ENCODE data around the gene MTA3. TPM values are rescaled to one million over a fixed set of nuclear protein-coding genes. Genes with fewer than 3 reads are reported as not detected.

Gene MTA3
- total RNA-seq, 2 experiments from 2014 or later = 27.0 to 30.9 TPM

DNA sequence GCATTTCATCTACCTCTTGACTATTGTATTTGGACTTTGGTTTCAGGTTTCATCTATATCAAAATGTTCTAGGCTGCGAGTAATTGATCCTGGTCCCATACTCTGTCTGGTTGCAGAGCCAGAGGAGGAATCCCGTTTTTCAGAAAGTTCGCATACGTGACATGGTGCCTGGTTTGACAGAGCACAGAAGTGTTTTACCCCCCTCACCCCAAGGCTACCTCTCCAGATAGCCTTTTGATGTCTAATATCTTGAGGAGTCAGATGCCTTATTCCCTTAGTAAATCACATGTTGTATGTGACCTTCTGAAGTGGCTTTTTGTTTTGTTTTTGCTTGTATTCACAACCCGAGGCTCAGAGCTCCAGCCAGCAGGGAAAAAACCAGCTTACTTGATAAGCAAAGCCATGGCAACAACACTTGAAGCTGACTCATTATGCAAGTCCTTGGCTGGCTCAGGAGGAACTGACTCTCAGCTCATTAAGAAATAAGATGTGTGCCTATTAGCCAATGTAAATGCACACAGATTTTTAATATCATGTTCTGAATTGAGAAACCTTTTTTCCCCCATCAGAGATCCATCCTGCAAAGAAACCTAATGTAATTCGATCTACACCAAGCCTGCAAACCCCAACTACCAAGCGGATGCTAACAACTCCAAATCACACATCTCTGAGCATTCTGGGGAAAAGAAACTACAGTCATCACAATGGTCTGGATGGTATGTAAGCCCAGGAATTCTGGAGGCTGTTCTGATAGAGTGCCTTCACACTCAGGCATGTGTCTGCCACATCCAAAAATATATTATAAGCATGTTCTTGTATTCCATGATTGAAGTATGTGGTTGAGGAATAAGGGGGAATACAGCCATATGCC, 154.1 kb downstream of the MTA3 start:
- no peaks in the 10 kb centered on the region for H3K9me3 Mint-ChIP-seq
- ChIA-PET CTCF (no interaction called here), POLR2A (no interaction called here)
- no peaks in the 10 kb centered on the region for H3K4me1 Mint-ChIP-seq (ENCODE audit: low read depth)
- TF ChIP-seq, protein P1, sequence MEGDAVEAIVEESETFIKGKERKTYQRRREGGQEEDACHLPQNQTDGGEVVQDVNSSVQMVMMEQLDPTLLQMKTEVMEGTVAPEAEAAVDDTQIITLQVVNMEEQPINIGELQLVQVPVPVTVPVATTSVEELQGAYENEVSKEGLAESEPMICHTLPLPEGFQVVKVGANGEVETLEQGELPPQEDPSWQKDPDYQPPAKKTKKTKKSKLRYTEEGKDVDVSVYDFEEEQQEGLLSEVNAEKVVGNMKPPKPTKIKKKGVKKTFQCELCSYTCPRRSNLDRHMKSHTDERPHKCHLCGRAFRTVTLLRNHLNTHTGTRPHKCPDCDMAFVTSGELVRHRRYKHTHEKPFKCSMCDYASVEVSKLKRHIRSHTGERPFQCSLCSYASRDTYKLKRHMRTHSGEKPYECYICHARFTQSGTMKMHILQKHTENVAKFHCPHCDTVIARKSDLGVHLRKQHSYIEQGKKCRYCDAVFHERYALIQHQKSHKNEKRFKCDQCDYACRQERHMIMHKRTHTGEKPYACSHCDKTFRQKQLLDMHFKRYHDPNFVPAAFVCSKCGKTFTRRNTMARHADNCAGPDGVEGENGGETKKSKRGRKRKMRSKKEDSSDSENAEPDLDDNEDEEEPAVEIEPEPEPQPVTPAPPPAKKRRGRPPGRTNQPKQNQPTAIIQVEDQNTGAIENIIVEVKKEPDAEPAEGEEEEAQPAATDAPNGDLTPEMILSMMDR (IDR thresholded peaks at IDR 0.05) = no peak
- intact Hi-C loops (cut with DNase I, micrococcal nuclease) = no loop called here
- no peaks in the 10 kb centered on the region for H3K9me3 ChIP-seq (ENCODE audit: control insufficient read depth in 1 of 2, insufficient read depth in 1 of 2, low read length in 2 of 2)
- no peaks in the 10 kb centered on the region for H3K27me3 Mint-ChIP-seq
- DNase-seq = peak in 3 of 14 experiments; percentile 42 to 60 (median 58)
- H3K4me1 ChIP-seq (ENCODE audit: insufficient read depth, low read length) = no peaks in the 10 kb centered on the region
- H3K4me3 ChIP-seq (ENCODE audit: low read length) = no peak overlapping the region
- no peaks in the 10 kb centered on the region for H3K27me3 ChIP-seq (ENCODE audit: control insufficient read depth in 1 of 2, insufficient read depth in 2 of 2, low read length in 2 of 2)
- H3K36me3 Mint-ChIP-seq (ENCODE audit: low read depth) = peaks cover 50% of the 10 kb centered on the region
- H3K36me3 ChIP-seq (ENCODE audit: insufficient read depth, low read length) = peaks cover 4% of the 10 kb centered on the region
- ATAC-seq (ENCODE audit: poor library complexity) = no peak
- no peak overlapping the region for H3K27ac ChIP-seq (ENCODE audit: low read depth in 1 of 2, low read length in 2 of 2)
- no peak overlapping the region for H3K27ac Mint-ChIP-seq
- no peak overlapping the region for H3K4me3 Mint-ChIP-seq

DNA sequence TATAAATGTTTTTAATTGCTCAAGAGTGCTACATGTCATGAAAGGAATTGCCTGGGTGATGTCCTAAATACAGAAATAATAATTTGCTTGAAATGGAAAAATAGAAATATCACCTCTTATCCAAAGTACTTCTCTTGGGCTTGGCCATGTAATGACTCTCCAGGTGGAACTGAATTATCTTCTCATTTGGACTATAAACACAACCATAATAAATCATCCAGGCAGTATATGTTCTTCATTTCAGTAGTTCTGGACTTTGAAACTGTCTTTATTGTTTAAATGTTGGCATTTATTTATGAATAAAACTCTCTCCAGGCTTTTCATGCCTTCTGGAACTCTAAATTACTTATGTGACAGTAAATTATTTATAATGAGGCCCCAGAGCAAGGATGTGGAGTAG, 155.0 kb downstream of the MTA3 start:
- DNase-seq = no peak
- TF ChIP-seq, protein P1 (IDR thresholded peaks at IDR 0.05) = no peak
- peaks cover 59% of the 10 kb centered on the region for H3K36me3 Mint-ChIP-seq (ENCODE audit: low read depth)
- ATAC-seq (ENCODE audit: poor library complexity) = no peak
- H3K4me3 Mint-ChIP-seq = no peak overlapping the region
- Histone ChIP-seq H3K36me3 (ENCODE audit: insufficient read depth, low read length) (peaks cover 4% of the 10 kb centered on the region), H3K4me1 (ENCODE audit: insufficient read depth, low read length) (no peaks in the 10 kb centered on the region), H3K4me3 (ENCODE audit: low read length) (no peak overlapping the region), H3K9me3 (ENCODE audit: control insufficient read depth in 1 of 2, insufficient read depth in 1 of 2, low read length in 2 of 2) (no peaks in the 10 kb centered on the region), H3K27ac (ENCODE audit: low read depth in 1 of 2, low read length in 2 of 2) (no peak overlapping the region), H3K27me3 (ENCODE audit: control insufficient read depth in 1 of 2, insufficient read depth in 2 of 2, low read length in 2 of 2) (no peaks in the 10 kb centered on the region)
- ChIA-PET CTCF (no interaction called here), POLR2A (no interaction called here)
- no peak overlapping the region for H3K27ac Mint-ChIP-seq
- intact Hi-C loops (cut with DNase I, micrococcal nuclease) = no loop called here
- H3K27me3 Mint-ChIP-seq = no peaks in the 10 kb centered on the region
- H3K4me1 Mint-ChIP-seq (ENCODE audit: low read depth) = no peaks in the 10 kb centered on the region
- H3K9me3 Mint-ChIP-seq = no peaks in the 10 kb centered on the region

DNA sequence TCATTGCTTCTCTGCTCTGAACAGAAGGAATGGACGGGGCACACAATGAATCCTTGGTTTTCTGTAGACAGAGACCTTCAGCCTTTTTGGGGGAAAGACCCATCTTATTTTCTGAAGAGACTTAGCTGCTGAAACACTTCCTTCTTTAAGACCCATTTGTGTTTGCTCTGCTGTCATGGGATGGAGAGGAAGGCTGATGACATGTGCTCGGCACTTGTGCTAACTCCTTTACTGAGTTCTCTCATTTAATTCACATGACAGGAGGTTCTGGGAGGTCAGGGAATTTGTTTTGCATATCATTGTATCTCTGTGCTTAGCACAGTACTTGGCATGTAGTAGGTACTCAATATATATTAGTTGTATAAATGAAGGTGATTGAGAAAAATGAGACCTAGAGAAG, 156.5 kb downstream of the MTA3 start:
- ChIA-PET CTCF (interaction anchor here (1.4 kb wide), 1 partner anchor 22 kb away, joined by 3 read pairs; no protein-coding TSS in a partner anchor), POLR2A (no interaction called here)
- DNase-seq (no peak), ATAC-seq (ENCODE audit: poor library complexity) (no peak)
- H3K9me3 ChIP-seq (ENCODE audit: control insufficient read depth in 1 of 2, insufficient read depth in 1 of 2, low read length in 2 of 2) = no peaks in the 10 kb centered on the region
- no peak overlapping the region for H3K4me3 Mint-ChIP-seq
- no peak overlapping the region for H3K27ac ChIP-seq (ENCODE audit: low read depth in 1 of 2, low read length in 2 of 2)
- no peaks in the 10 kb centered on the region for H3K27me3 Mint-ChIP-seq
- peaks cover 5% of the 10 kb centered on the region for H3K9me3 Mint-ChIP-seq
- TF ChIP-seq, protein P1 (IDR thresholded peaks at IDR 0.05) = no peak
- H3K4me1 Mint-ChIP-seq (ENCODE audit: low read depth) = no peaks in the 10 kb centered on the region
- intact Hi-C loops (cut with DNase I, micrococcal nuclease) = no loop called here
- peaks cover 69% of the 10 kb centered on the region for H3K36me3 Mint-ChIP-seq (ENCODE audit: low read depth)
- H3K36me3 ChIP-seq (ENCODE audit: insufficient read depth, low read length) = peaks cover 9% of the 10 kb centered on the region
- H3K4me1 ChIP-seq (ENCODE audit: insufficient read depth, low read length) = no peaks in the 10 kb centered on the region
- H3K4me3 ChIP-seq (ENCODE audit: low read length) = no peak overlapping the region
- no peaks in the 10 kb centered on the region for H3K27me3 ChIP-seq (ENCODE audit: control insufficient read depth in 1 of 2, insufficient read depth in 2 of 2, low read length in 2 of 2)
- H3K27ac Mint-ChIP-seq = no peak overlapping the region
